ENCODE results near the gene AK2. TPM values are rescaled to one million over a fixed set of nuclear protein-coding genes. Genes with fewer than 3 reads are reported as not detected.
A peak's percentile ranks its signal among the peaks of the same experiment; 100 is the strongest.

AK2 gene
- total and polyA plus RNA-seq, 2 donors (not counting 1 experiment from before 2014, with no cell fraction given), result 66.8 to 109 TPM

DNA sequence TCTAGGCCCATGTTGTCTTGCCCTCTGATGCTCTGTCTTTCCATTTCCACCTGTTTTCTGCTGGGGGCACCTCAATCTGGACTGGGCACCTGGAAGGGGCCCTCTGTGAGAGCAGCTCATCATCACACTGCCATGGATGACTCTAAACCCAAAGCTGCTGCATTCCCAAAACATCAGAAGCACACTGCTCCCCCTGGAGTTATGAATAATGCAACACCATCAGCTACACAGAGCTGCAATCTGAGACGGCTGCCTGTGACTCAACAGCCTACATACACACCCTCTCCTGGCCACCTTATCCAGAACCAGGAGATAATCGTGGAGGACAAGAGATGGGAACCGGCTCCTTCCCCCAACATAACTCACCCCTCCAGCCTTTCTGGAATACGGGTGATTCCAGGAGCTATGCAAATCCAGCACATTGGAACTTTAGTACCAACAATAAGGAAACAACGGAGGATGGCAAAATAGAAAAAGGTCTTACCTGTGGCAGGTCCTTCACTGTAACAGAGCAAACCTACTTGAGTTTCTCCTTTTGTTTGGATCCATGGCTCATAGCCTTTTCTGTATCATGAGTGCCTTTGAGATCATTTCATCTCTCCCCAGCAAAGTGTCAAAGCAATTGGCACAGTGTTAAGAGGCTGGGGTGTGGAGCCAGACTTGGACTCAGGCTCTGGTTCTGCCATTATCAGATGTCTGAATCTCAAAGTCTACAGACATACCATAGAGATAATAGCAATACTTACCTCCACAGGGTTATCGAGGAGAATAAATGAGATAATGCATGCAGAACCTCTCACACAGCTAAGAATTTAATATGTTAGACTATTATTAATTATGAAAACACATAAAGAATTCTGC, 29.3 kb downstream of the AK2 start:
- TF ChIP-seq EZH2 (IDR thresholded peaks at IDR 0.05; ENCODE audit: borderline replicate concordance, insufficient read depth, low read depth, low read length, poor library complexity, severe bottlenecking), result no peak
- TF ChIP-seq, protein P1, sequence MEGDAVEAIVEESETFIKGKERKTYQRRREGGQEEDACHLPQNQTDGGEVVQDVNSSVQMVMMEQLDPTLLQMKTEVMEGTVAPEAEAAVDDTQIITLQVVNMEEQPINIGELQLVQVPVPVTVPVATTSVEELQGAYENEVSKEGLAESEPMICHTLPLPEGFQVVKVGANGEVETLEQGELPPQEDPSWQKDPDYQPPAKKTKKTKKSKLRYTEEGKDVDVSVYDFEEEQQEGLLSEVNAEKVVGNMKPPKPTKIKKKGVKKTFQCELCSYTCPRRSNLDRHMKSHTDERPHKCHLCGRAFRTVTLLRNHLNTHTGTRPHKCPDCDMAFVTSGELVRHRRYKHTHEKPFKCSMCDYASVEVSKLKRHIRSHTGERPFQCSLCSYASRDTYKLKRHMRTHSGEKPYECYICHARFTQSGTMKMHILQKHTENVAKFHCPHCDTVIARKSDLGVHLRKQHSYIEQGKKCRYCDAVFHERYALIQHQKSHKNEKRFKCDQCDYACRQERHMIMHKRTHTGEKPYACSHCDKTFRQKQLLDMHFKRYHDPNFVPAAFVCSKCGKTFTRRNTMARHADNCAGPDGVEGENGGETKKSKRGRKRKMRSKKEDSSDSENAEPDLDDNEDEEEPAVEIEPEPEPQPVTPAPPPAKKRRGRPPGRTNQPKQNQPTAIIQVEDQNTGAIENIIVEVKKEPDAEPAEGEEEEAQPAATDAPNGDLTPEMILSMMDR (IDR thresholded peaks at IDR 0.05), result peak; percentile 16
- no peaks in the 10 kb centered on the region for H3K27me3 Mint-ChIP-seq
- ChIA-PET CTCF (interaction anchor here (0.7 to 6.9 kb wide), 18 partner anchors 8 to 132 kb away, joined by 3 to 205 read pairs (median 5); partner anchors contain the start of gene RNF19B), POLR2A (interaction anchor here (1.4 kb wide), 1 partner anchor 73 kb away, joined by 3 read pairs; no protein-coding TSS in a partner anchor)
- no peak overlapping the region for H3K4me2 ChIP-seq (replicated peaks; ENCODE audit: low read depth, low read length, poor library complexity, severe bottlenecking)
- no peak overlapping the region for H2AFZ ChIP-seq (ENCODE audit: insufficient read depth, low read depth, low read length, poor library complexity, severe bottlenecking)
- H3K79me2 ChIP-seq (ENCODE audit: control insufficient read depth, insufficient read depth, low read length), result no peaks in the 10 kb centered on the region
- no peak overlapping the region for H3K27ac Mint-ChIP-seq
- ATAC-seq (ENCODE audit: low read depth) (peak; percentile 56), DNase-seq (peak; percentile 37)
- no peak overlapping the region for H3K4me3 ChIP-seq (ENCODE audit: control extremely low read depth in 1 of 5, extremely low read depth in 1 of 5, insufficient read depth in 1 of 5, low read depth in 2 of 5, low read length in 4 of 5)
- H3K4me3 Mint-ChIP-seq, result no peak overlapping the region
- H4K20me1 ChIP-seq (ENCODE audit: control insufficient read depth, insufficient read depth, low read length, poor library complexity, severe bottlenecking), result no peaks in the 10 kb centered on the region
- H3K9me3 ChIP-seq (ENCODE audit: control extremely low read depth in 1 of 3, control insufficient read depth in 2 of 3, insufficient read depth in 1 of 3, low read length in 2 of 3), result no peaks in the 10 kb centered on the region
- no peaks in the 10 kb centered on the region for H3K9me3 Mint-ChIP-seq (ENCODE audit: insufficient read depth)
- no peak overlapping the region for H3K27ac ChIP-seq (ENCODE audit: low read length in 2 of 2)
- H3K9ac ChIP-seq (ENCODE audit: low read length), result no peak overlapping the region
- peaks cover 3 to 45% of the 10 kb centered on the region in 2 experiments for H3K36me3 ChIP-seq (replicated peaks in 1 of 2; ENCODE audit: control extremely low read depth in 1 of 2, control insufficient read depth in 1 of 2, extremely low read depth in 1 of 2, insufficient read depth in 2 of 2, low read length in 1 of 2)
- no peaks in the 10 kb centered on the region for H3K27me3 ChIP-seq (replicated peaks in 1 of 4; ENCODE audit: control extremely low read depth in 1 of 4, control insufficient read depth in 3 of 4, insufficient read depth in 4 of 4, low read length in 3 of 4)
- intact Hi-C loops (cut with micrococcal nuclease), result no loop called here
- peaks cover 2% of the 10 kb centered on the region for H3K4me1 Mint-ChIP-seq
- no peaks in the 10 kb centered on the region for H3K4me1 ChIP-seq (ENCODE audit: control insufficient read depth in 2 of 2, insufficient read depth in 2 of 2, low read length in 2 of 2)
- WGBS (ENCODE audit: insufficient coverage), result 94% methylated on average over 5 of the region's 6 CpGs
